Measurements from ENCODE around the gene PNPLA6. TPM values are rescaled to one million over a fixed set of nuclear protein-coding genes. Genes with fewer than 3 reads are reported as not detected.

The PNPLA6 gene
- total and polyA plus RNA-seq, 10 of the 15 experiments (the other 5 are each of a cell fraction or from before 2014, with no cell fraction given), result 0.95 to 105 (median 40.0) TPM

DNA sequence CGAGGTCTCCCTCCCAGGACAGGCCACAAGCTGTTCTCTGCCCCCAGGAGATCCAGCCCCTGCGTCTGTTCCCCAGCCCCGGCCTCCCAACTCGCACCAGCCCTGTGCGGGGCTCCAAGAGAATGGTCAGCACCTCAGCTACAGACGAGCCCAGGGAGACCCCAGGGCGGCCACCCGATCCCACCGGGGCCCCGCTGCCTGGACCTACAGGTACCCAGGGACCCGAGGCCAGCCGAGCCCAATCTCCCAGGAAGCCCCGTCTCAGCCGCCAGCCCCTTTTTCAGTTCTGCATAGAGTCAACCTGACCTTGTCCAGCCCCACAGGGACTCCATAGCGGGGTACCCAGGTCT lies 5.9 kb downstream of the PNPLA6 start:
- DNase-seq (ENCODE audit: low read depth, low spot score), result no peak

More for the DNA sequence above, 5.9 kb downstream of the PNPLA6 start:
- Histone ChIP-seq H2AFZ (ENCODE audit: control insufficient read depth, low read depth, low read length) (no peak overlapping the region), H3K79me2 (ENCODE audit: control insufficient read depth, insufficient read depth, low read length) (peaks cover under 1% of the 10 kb centered on the region), H3K9me3 (replicated peaks; ENCODE audit: control insufficient read depth, insufficient read depth, low read length) (no peaks in the 10 kb centered on the region), H3K9ac (ENCODE audit: control insufficient read depth, insufficient read depth, low read length) (no peak overlapping the region), H4K20me1 (ENCODE audit: control insufficient read depth, insufficient read depth) (no peaks in the 10 kb centered on the region), H3K4me2 (ENCODE audit: control insufficient read depth, insufficient read depth) (no peak overlapping the region), H3K4me3 (no peak overlapping the region), H3K27me3 (replicated peaks in 1 of 2; ENCODE audit: control insufficient read depth in 2 of 2, insufficient read depth in 2 of 2, low read length in 1 of 2) (no peaks in the 10 kb centered on the region), H3K27ac (ENCODE audit: control insufficient read depth, insufficient read depth) (no peak overlapping the region), H3K36me3 (ENCODE audit: control insufficient read depth in 2 of 2, insufficient read depth in 2 of 2, low read length in 1 of 2) (peaks cover 0 to 9% of the 10 kb centered on the region in 2 experiments; a peak in 3 of 4 replicates), H3K4me1 (ENCODE audit: control insufficient read depth, insufficient read depth, low read length) (peaks cover 4% of the 10 kb centered on the region)
- intact Hi-C loops (cut with micrococcal nuclease; ENCODE audit: unreplicated experiment) (no loop called here), in situ Hi-C loops (cut with MboI) (no loop called here)
- POLR2A ChIA-PET, result interaction anchor here (0.5 to 0.6 kb wide), 3 partner anchors 365 to 635 kb away, joined by 4 to 5 read pairs (median 4); no protein-coding TSS in a partner anchor
- SMC1A ChIA-PET (ENCODE audit: uncharacterized antibody, unreplicated experiment), result no interaction called here
- RAD21 ChIA-PET (ENCODE audit: unreplicated experiment), result no interaction called here
- BruUV-seq (replicated peaks), result no TSS peak
- CTCF ChIA-PET, result no interaction called here
- no peak for ATAC-seq
- no peak for TF ChIP-seq TCF12 (IDR thresholded peaks at IDR 0.05; ENCODE audit: low read depth, low read length)
- TF ChIP-seq POLR2AphosphoS2 (IDR thresholded peaks at IDR 0.05; ENCODE audit: low read depth, low read length), result no peak
- no peak for TF ChIP-seq HDAC6 (IDR thresholded peaks at IDR 0.05; ENCODE audit: unreplicated experiment)
- TF ChIP-seq WRNIP1 (IDR thresholded peaks at IDR 0.05; ENCODE audit: borderline replicate concordance, low read depth, low read length), result no peak
- TF ChIP-seq ZBTB40 (IDR thresholded peaks at IDR 0.05; ENCODE audit: borderline replicate concordance), result no peak
- no peak for TF ChIP-seq ELK1 (IDR thresholded peaks at IDR 0.05; ENCODE audit: low read depth, low read length)
- no peak for TF ChIP-seq GATAD2B (conservative IDR thresholded peaks at IDR 0.05; ENCODE audit: low read depth)
- no peak for TF ChIP-seq HCFC1 (IDR thresholded peaks at IDR 0.05; ENCODE audit: low read length)
- TF ChIP-seq NR2F1 (conservative IDR thresholded peaks at IDR 0.05), result no peak
- TF ChIP-seq BHLHE40 (IDR thresholded peaks at IDR 0.05; ENCODE audit: borderline replicate concordance in 1 of 2, low read depth in 2 of 2, low read length in 1 of 2), result no peak
- no peak for TF ChIP-seq SMC3 (IDR thresholded peaks at IDR 0.05; ENCODE audit: borderline replicate concordance, low read length)
- no peak for TF ChIP-seq RELA (IDR thresholded peaks at IDR 0.05; ENCODE audit: borderline replicate concordance, partially characterized antibody)
- no peak for TF ChIP-seq MYB (IDR thresholded peaks at IDR 0.05; ENCODE audit: borderline replicate concordance, low read depth, low read length)
- 97% methylated on average over 13 of the region's 15 CpGs for WGBS (ENCODE audit: insufficient coverage, insufficient replicate concordance, low lambda C conversion rate, missing lambda C conversion rate)
- no peak for FAIRE-seq

Data from GM12878 (cell line).